GM10847 (cell line): ENCODE data around the gene TMEM89.

Experiments used
- POLR2A ChIP-seq: IDR thresholded peaks from 2 replicates; pipeline ENCODE4 v1.6.1; 2011; ENCODE audit not compliant: insufficient read length; ENCODE audit errors: extremely low read depth

Gene TMEM89

GRCh38 chr3:48621461-48621869, at the start of gene TMEM89:
TSS of gene TMEM89 (minus strand) at chr3:48621769. CDS start at chr3:48621756, 13 bp downstream.
- TF ChIP-seq POLR2A = no peak

- TF ChIP-seq POLR2A = no peak
Measured at GRCh38 chr3:48664929-48665328, 43.4 kb upstream of the TMEM89 start.

DNA sequence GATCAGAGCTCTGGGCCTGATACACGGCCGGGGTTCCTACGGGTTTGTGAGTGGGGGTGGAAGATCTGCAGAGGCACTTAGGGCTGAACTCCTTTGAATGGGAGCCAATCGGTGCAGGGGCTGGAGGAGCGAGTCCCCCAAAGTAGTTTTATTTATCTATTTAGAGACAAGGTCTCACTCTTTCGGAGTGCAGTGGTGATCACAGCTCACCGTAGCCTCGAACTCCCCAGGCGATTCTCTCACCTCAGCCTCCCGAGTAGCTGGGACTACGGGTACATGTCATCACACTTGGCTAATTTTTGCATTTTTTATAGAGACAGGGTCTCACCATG, 42.7 kb upstream of the TMEM89 start:
- TF ChIP-seq POLR2A = no peak

GRCh38 chr3:48663489-48664312, 42.1 kb upstream of the TMEM89 start:
- peak; percentile 38 for TF ChIP-seq POLR2A

DNA sequence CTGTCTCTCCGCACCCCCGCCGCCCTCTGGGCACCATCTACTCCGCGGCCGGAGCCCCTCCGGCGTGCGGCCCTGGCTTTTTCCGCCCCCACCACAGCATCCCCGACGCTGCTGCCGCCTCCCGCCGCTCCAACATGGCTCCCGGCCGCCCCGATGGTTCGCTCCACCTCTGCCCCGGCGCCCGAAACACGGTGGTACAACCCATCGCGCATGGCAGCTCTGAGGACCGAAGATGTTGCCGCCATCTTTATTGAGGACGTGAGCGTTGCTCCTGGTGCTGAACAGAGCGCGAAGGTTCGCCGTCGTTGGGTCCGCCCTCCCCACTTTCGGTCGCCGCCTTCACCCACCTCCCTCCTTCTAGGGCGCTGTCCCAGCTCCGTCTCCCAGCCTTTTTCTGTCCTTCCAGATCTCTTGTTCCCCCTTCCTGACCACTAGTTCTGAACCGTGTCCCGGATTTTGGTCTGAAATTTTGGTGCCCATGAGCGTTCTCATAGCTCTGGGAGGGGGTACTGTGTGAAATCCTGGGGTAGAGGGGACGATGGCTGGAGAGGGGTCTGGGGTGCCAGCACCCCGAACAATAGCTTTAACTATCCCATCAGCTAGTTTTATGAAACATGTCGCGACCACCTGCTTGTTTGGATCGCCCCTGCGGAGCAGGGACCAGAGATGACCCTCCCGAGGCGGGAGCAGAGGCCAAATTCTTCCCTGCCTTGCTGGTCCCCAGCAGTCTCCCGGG, 41.4 kb upstream of the TMEM89 start, which contains the start of gene CELSR3:
TSS of gene CELSR3 (minus strand) at position 134 of the 736 bp plus-strand sequence. CDS start 252 bp downstream, outside the sequence.
- TF ChIP-seq POLR2A = no peak

DNA sequence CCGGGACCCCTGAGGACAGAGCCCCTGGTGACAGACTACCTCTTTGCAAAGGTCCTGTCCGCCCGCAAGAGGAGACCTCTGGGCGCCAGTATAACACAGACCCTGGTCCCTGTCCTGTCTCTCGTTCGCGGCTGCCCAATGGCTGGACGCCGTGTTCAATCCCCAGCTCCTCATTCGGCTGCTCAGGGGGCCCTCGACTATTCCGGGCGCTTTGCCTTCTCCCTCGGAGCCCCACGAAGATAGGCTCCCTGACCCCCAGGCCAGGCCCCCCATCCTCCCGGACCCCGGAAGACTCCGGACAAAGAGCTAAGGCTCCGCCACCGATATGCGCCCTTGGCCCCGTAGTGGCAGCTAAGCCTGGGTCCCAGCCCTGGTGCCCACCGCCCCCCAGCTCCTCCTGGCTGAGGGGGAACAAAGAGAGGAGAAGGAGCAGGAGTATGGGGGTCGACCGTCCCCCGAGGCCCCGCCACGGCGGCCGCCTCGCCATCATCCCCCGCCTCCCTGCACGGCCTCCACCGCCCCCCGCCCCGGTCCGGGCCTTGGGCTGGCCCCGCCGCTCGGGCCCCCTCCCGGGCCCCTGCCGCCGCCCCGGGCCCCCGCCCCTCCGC, 40.7 kb upstream of the TMEM89 start:
- TF ChIP-seq POLR2A = no peak

DNA sequence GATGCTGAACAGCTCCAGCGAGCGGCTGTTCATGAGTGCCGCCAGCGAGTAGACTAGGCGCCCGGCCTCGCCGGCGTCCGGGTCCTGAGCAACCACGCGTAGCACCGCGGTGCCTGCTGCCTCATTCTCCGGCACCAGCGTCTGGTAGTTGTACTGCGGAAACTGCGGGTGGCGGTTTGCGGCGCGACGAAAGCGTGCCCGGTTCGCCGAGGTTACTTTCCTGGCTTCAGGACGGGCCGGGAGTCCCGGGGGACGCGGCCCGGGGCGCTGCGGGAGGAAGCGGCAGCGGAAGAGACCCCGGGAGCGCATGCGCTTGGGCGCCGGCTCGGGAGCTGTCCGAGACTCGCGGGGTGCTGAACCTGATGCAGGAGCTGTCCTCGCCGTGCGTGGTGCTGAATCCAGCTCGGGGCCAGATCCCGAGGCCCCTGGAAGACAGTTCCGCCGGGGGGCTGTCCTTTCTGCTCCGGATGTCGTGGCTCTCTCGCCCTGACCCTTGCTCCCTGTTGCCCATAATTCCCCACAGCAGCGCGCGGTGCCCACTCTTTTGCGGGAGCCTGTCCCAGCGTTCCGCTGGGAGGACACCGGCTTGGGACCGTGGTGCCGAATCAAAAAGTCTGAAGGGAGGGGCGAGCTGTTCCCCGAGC, 40.1 kb upstream of the TMEM89 start:
- no peak for TF ChIP-seq POLR2A

DNA sequence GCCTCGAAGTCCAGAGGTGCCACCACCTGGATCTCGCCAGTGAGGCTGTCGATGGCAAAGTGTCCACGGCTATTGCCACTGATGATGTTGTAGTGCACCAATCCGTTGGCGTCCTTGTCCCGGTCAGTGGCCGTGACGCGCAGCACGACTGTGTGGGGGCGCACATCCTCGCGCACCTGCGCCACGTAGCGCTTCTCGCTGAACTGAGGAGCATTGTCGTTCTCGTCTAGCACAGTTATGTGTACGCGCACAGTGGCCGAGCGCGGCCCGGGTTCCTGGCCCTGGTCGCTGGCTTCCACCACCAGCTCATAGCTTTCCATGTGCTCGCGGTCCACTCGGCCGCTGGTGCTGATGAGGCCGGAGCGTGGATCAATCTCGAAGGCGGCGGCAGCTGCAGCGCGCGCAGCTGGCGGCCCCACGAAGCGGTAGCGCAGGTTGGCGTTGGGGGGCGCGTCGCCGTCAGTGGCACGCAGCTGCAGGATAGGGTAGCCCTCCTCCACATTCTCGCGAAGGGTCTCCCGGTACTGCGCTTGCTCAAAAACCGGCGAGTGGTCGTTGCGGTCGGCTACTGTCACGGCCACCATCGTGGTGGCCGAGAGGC, 39.3 kb upstream of the TMEM89 start:
- TF ChIP-seq POLR2A = no peak

DNA sequence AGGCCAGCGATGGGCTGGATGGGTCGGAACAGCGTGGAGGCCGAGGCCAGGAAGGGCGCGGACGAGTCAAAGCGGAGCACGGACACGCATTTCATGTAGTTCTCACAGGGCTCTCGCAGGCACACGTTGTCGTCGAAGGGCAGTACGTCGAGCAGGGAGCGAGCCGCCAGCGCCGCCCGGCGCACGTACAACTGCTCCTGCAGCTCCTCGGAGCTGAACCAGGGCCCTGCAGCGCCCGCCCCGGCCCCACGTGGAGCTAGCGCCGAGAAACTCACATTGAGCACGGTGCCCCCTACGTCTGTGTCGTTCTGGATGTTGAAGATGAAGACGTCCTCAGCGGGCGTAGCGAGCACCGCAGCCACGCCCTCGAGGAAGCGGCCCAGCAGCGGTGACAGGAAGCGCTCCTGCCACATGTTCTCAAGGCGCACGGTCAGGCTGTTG, 35.3 kb upstream of the TMEM89 start:
- TF ChIP-seq POLR2A = no peak

DNA sequence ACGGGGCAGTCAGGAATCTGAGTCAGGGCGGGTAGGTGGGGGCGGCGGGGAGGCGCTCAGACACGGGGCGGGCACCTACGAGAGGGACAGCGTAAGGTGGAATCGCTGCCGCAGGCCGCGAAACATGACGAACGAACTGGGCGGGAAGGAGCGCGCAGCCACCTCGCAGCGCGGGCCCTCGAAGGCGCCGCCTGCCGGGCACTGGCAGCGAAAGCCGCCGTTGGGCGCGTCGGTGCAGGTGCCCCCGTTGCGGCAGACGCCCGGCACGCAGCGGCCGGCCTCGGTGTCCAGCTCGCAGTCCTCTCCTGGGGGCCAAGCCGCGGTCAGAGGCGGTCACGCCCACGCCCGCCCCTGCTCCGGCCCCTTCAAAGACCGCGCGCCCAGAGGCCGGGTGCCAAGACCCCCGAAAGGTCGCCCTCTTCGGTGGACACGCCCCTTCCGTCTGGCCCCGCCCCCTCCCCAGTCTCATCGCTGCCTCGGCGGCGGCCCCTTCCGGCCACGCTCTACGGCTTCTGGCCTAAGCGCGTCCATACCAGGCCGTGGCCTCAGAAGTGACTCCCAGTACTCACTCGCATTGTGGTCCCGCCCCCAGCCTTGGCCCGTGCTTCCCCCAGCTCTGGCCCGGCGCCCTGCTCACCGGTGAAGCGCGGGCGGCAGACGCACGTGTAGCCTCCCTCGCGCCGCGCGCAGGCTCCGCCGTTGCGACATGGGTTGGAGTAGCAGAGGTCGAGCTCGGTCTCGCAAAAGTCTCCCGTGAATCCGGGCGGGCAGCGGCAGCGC, 34.7 kb upstream of the TMEM89 start:
- TF ChIP-seq POLR2A = peak; percentile 7

DNA sequence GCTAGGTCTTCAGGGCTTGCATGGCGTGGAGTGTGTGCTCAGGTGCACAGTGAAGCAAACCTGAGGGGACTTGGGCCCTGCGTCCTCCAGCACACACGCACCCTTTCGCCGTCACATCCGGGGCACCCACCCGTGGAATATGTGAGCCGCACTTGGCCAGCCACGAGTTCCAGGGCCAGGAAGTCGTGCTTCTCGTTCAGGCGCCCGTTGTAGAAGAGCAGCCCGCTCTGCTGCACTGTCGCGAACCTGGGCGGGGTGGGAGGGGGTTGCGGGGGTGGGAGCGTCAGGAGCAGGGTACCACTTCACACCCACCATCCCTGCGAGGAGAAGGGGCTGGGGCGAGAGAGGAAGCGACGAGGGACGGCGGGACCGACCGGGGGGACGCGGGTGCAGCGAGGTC, 34.0 kb upstream of the TMEM89 start:
- TF ChIP-seq POLR2A = no peak

GRCh38 chr3:48655063-48655462, 33.5 kb upstream of the TMEM89 start:
- TF ChIP-seq POLR2A = no peak

GRCh38 chr3:48652923-48653715, 31.6 kb upstream of the TMEM89 start:
- no peak for TF ChIP-seq POLR2A

GRCh38 chr3:48651771-48652170, 30.2 kb upstream of the TMEM89 start:
- no peak for TF ChIP-seq POLR2A

DNA sequence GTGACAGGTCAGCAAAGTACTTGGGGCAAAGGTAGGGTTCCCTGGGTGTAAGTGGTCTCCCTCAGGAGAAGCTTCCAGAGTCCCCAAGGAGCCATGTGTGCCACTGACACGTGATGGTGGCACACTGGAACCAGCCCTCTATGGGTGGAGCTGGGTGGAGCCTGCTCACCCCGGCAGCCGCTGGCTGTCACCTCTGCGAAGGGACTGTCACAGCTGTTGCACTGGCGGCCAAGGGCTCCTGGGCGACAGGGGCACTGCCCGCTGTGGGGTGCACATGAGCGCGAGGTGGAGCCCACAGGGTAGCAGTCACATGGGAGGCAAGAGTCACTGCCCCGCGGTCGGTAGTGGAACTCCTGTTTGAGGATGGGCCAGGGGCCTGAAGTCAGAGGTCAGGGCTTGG, 29.2 kb upstream of the TMEM89 start:
- TF ChIP-seq POLR2A = no peak
